ENCODE results near the gene GTF2H2C. TPM values are rescaled to one million over a fixed set of nuclear protein-coding genes. Genes with fewer than 3 reads are reported as not detected.
"Not testable (repeated sequence)": the region's sequence is repeated elsewhere in the genome, so short reads cannot be mapped to it uniquely, and the experiment has no call there.

The GTF2H2C gene
- total RNA-seq, 1 experiment from 2014 or later, result 46.3 TPM

GRCh38 chr5:69631879-69632278, 71.9 kb downstream of the GTF2H2C start:
- H3K36me3 ChIP-seq (ENCODE audit: control insufficient read depth, insufficient read depth, low read length); H3K27me3 ChIP-seq (ENCODE audit: control insufficient read depth, insufficient read depth, low read length); H3K27ac ChIP-seq (ENCODE audit: low read length); DNase-seq (ENCODE audit: low read depth, low spot score); CTCF ChIA-PET; BruUV-seq (replicated peaks); ATAC-seq; H3K9me3 ChIP-seq (ENCODE audit: control insufficient read depth, insufficient read depth, low read depth, low read length); in situ Hi-C loops (cut with HindIII; ENCODE audit: low pct_unique_long_range_greater_than_20kb, low sequenced_read_pairs); H3K4me3 ChIP-seq (ENCODE audit: low read depth in 2 of 2, low read length in 2 of 2); H3K4me1 ChIP-seq (ENCODE audit: control insufficient read depth, insufficient read depth, low read length); POLR2A ChIA-PET; intact Hi-C loops (cut with micrococcal nuclease; ENCODE audit: unreplicated experiment): not testable (repeated sequence)

Other genes with a start within 250 kb of the GTF2H2C start
- 10.4 TPM for gene CCDC125, start 227.4 kb upstream of the GTF2H2C start, total RNA-seq (2021; ENCODE audit: unreplicated experiment)
- 61.3 TPM for gene AK6, start 190.7 kb upstream of the GTF2H2C start, total RNA-seq (2021; ENCODE audit: unreplicated experiment)
- 142 TPM for gene TAF9, start 190.7 kb upstream of the GTF2H2C start, total RNA-seq (2021; ENCODE audit: unreplicated experiment)
- 41.7 TPM for gene RAD17, start 190.4 kb upstream of the GTF2H2C start, total RNA-seq (2021; ENCODE audit: unreplicated experiment)
- 17.3 TPM for gene MARVELD2, start 145.1 kb upstream of the GTF2H2C start, total RNA-seq (2021; ENCODE audit: unreplicated experiment)
- 102 TPM for gene OCLN, start 67.4 kb upstream of the GTF2H2C start, total RNA-seq (2021; ENCODE audit: unreplicated experiment)

Data from Panc1 (cell line).